IMR-90 (cell line): Measurements from ENCODE around the gene CACNG5. TPM values are rescaled to one million over a fixed set of nuclear protein-coding genes. Genes with fewer than 3 reads are reported as not detected.

Source experiments
- ATAC-seq: fragments of 200-7000 bp; cut with Tn5 transposase; 2 replicates; pipeline ENCODE4 v1.9.1; 2020; ENCODE audit warnings: low read depth, mild to moderate bottlenecking, moderate library complexity
- BruUV-seq: library from RNA; stranded (reverse); fragments of 400-500 nt; replicated peaks from 2 replicates; lab custom pipeline; 2021; lab: Mats Ljungman, UMichigan
- CTCF ChIA-PET: fragments of 300-600 bp; formaldehyde crosslinking; extraction: SDS; loops from one replicate; lab custom pipeline; 2021; ENCODE audit warnings: antibody characterized with exemption; lab: Yijun Ruan, JAX
- POLR2A ChIA-PET: fragments of 300-600 bp; sonication (Branson Sonifier 250); formaldehyde crosslinking; loops from one replicate; lab custom pipeline; 2022; ENCODE audit warnings: antibody characterized with exemption; ENCODE audit not compliant: unreplicated experiment; lab: Charles Lee
- DNase-seq: peaks from one replicate; pipeline ENCODE4 v3.0.0; 2013
- H2AFZ ChIP-seq: replicated peaks from 2 replicates; pipeline ENCODE3; 2013; ENCODE audit warnings: low read length, mild to moderate bottlenecking; ENCODE audit not compliant: poor library complexity
- H2AK5ac ChIP-seq: 2 replicates; pipeline ENCODE4 v1.6.1; 2013; ENCODE audit warnings: low read depth, low read length, inconsistent platforms
- H2AK9ac ChIP-seq: replicated peaks from 2 replicates; pipeline ENCODE3; 2013; ENCODE audit warnings: mild to moderate bottlenecking, low read depth, low read length, moderate library complexity; ENCODE audit not compliant: poor library complexity
- H2BK120ac ChIP-seq: 2 replicates; pipeline ENCODE4 v1.6.1; 2013; ENCODE audit warnings: low read depth, low read length, inconsistent platforms
- H2BK15ac ChIP-seq: 3 replicates; pipeline ENCODE4 v1.6.1; 2013; ENCODE audit warnings: low read depth, low read length, inconsistent platforms
- H2BK20ac ChIP-seq: 2 replicates; pipeline ENCODE4 v1.6.1; 2013; ENCODE audit warnings: low read depth, mild to moderate bottlenecking, inconsistent platforms, low read length, moderate library complexity
- H2BK5ac ChIP-seq: 2 replicates; pipeline ENCODE4 v1.6.1; 2013; ENCODE audit warnings: mild to moderate bottlenecking, low read depth, low read length, inconsistent platforms; ENCODE audit not compliant: poor library complexity, severe bottlenecking
- H3K14ac ChIP-seq: replicated peaks from 2 replicates; pipeline ENCODE4 v1.6.1; 2013; ENCODE audit warnings: low read depth, low read length, inconsistent platforms
- H3K18ac ChIP-seq: 2 replicates; pipeline ENCODE4 v1.6.1; 2013; ENCODE audit warnings: low read depth, low read length, control low read depth
- H3K23ac ChIP-seq: 2 replicates; pipeline ENCODE4 v1.6.1; 2013; ENCODE audit warnings: low read depth, low read length, inconsistent platforms
- H3K27ac ChIP-seq: 2 replicates; pipeline ENCODE4 v1.5.1; 2013; ENCODE audit warnings: mild to moderate bottlenecking, control low read depth, low read length; ENCODE audit not compliant: insufficient read depth
- H3K27me3 ChIP-seq: 2 replicates; pipeline ENCODE4 v1.6.1; 2013; ENCODE audit warnings: low read length; ENCODE audit not compliant: control insufficient read depth, insufficient read depth
- H3K36me3 ChIP-seq: 2 replicates; pipeline ENCODE4 v1.6.1; 2013; ENCODE audit warnings: low read length, mixed read lengths; ENCODE audit not compliant: control insufficient read depth, insufficient read depth
- H3K4ac ChIP-seq: 2 replicates; pipeline ENCODE4 v1.6.1; 2013; ENCODE audit warnings: low read depth, low read length, inconsistent platforms
- H3K4me1 ChIP-seq: 2 replicates; pipeline ENCODE4 v1.6.1; 2013; ENCODE audit warnings: low read length, mixed read lengths; ENCODE audit not compliant: control insufficient read depth, insufficient read depth
- H3K4me2 ChIP-seq: 2 replicates; pipeline ENCODE4 v1.6.1; 2013; ENCODE audit warnings: low read depth, mild to moderate bottlenecking, control low read depth, low read length, moderate library complexity
- H3K4me3 ChIP-seq: 2 replicates; pipeline ENCODE4 v1.5.1; 2013; ENCODE audit warnings: low read depth, mild to moderate bottlenecking, control low read depth, low read length, moderate library complexity; ENCODE audit not compliant: insufficient read depth
- H3K56ac ChIP-seq: 2 replicates; pipeline ENCODE4 v1.6.1; 2013; ENCODE audit warnings: low read length, inconsistent platforms; ENCODE audit not compliant: insufficient read depth; ENCODE audit errors: extremely low read depth
- H3K79me1 ChIP-seq, 2 experiments: 2 replicates each; pipeline ENCODE4 v1.6.1; 2013; ENCODE audit warnings: low read length in 2 of 2, inconsistent platforms in 1 of 2, low read depth in 1 of 2
- H3K9ac ChIP-seq: 2 replicates; pipeline ENCODE4 v1.6.1; 2013; ENCODE audit warnings: low read depth, low read length, control low read depth
- H3K9me1 ChIP-seq: 2 replicates; pipeline ENCODE4 v1.6.1; 2013; ENCODE audit warnings: low read length, inconsistent platforms; ENCODE audit not compliant: insufficient read depth
- H3K9me3 ChIP-seq: 2 replicates; pipeline ENCODE4 v1.6.1; 2013; ENCODE audit warnings: low read length; ENCODE audit not compliant: control insufficient read depth, insufficient read depth
- H4K20me1 ChIP-seq: 2 replicates; pipeline ENCODE4 v1.6.1; 2013; ENCODE audit warnings: low read length, inconsistent platforms; ENCODE audit not compliant: insufficient read depth
- H4K5ac ChIP-seq: 2 replicates; pipeline ENCODE4 v1.6.1; 2013; ENCODE audit warnings: mild to moderate bottlenecking, low read depth, low read length, control low read depth
- H4K8ac ChIP-seq, 2 experiments: 2 replicates each; pipeline ENCODE4 v1.6.1; 2013; ENCODE audit warnings: low read depth in 2 of 2, low read length in 2 of 2, control low read depth in 1 of 2, inconsistent platforms in 1 of 2
- H4K91ac ChIP-seq: 2 replicates; pipeline ENCODE4 v1.6.1; 2013; ENCODE audit warnings: low read depth, low read length, inconsistent platforms; ENCODE audit not compliant: insufficient read depth
- CHD1 ChIP-seq: IDR thresholded peaks from 2 replicates; pipeline ENCODE4 v1.6.1; 2012; ENCODE audit warnings: low read depth, low read length, improper control_type of control experiment
- FOS ChIP-seq: fragments of 150-350 bp; IDR thresholded peaks from 2 replicates; pipeline ENCODE4 v1.6.1; 2016; ENCODE audit warnings: low read depth, low read length
- MXI1 ChIP-seq: IDR thresholded peaks from 2 replicates; pipeline ENCODE4 v1.6.1; 2012; ENCODE audit warnings: low read depth, mild to moderate bottlenecking, low read length, moderate library complexity, borderline replicate concordance
- SMC3 ChIP-seq: fragments of 150-350 bp; IDR thresholded peaks from 2 replicates; pipeline ENCODE4 v1.6.1; 2016; ENCODE audit warnings: low read depth, mild to moderate bottlenecking, antibody characterized with exemption, low read length, moderate library complexity
- WGBS, 2 experiments: methylation state at CpG; one replicate each; pipeline versions ENCODE4 v1.1.5 to v1.1.7; 2013; ENCODE audit warnings: missing lambda C conversion rate in 2 of 2; ENCODE audit not compliant: insufficient read length in 1 of 2; ENCODE audit errors: extremely low coverage in 2 of 2; 5-methylcytosine and 5-hydroxymethylcytosine counted together
- dilution Hi-C: fragments of 300-500 bp; cut with HindIII; formaldehyde crosslinking; loops from one replicate; pipeline ENCODE4 v1.14.3; 2018; ENCODE audit warnings: low sequenced_read_pairs; ENCODE audit not compliant: unreplicated experiment
- in situ Hi-C: fragments of 300-500 bp; cut with MboI; formaldehyde crosslinking; loops from 3 replicates; pipeline ENCODE4 v1.14.3; 2019; ENCODE audit warnings: low sequenced_read_pairs, inconsistent platforms, mixed read lengths
- intact Hi-C: fragments of 100-400 bp; cut with micrococcal nuclease; formaldehyde crosslinking; loops from 2 replicates; pipeline ENCODE4 v1.10.0; 2022
- polyA plus RNA-seq, 3 experiments: library from polyadenylated mRNA; depleted of rRNA; stranded (reverse); fragments of >200 nt; gene quantifications; 2 replicates each; pipeline ENCODE4 v1.2.3, GENCODE V29; 2012; ENCODE audit warnings: low replicate concordance in 1 of 3
- total RNA-seq: library from RNA; depleted of rRNA; stranded (reverse); fragments of >200 nt; gene quantifications from 2 replicates; pipeline ENCODE4 v1.2.3, GENCODE V29; 2012

The CACNG5 gene
- total and polyA plus RNA-seq, 2 of the 4 experiments (the other 2 are of a cell fraction) = not detected

DNA sequence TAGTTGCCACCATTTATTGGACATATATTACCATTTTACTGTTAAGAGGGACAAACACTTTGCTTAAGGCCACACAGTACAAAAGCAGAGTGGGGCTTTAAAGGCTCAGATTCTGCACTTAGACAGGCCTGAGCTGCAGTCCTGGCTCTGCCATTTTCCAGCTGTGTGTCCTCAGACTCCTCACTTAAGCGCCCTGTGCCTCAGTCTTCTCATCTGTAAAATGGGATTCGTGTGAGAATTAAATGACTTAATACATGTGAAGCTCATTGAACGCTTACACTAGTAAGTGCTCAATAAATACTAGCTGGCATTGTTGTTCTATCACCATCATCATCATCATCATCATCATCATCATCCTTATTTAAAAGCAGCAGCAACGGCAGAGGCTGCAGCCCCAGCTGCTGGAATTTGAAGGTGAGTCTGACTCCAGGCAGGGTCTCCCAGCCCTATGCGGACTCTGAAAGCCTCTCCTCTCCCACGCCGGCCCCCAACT, 445 bp upstream of the CACNG5 start:
- H3K14ac ChIP-seq = no peak overlapping the region
- DNase-seq = no peak
- no peaks in the 10 kb centered on the region for H3K9me1 ChIP-seq
- TF ChIP-seq MXI1 (no peak), SMC3 (no peak), FOS (no peak), CHD1 (no peak)
- no peak overlapping the region for H2BK15ac ChIP-seq
- no peaks in the 10 kb centered on the region for H3K4me1 ChIP-seq
- no peak overlapping the region for H3K56ac ChIP-seq
- no peak overlapping the region for H4K91ac ChIP-seq
- WGBS, 2 experiments = no CpG with 5 or more reads among the region's 7 CpGs
- no peak overlapping the region for H2BK20ac ChIP-seq
- H2AK9ac ChIP-seq = no peak overlapping the region
- H3K9ac ChIP-seq = no peak overlapping the region
- intact Hi-C loops (no loop called here), dilution Hi-C loops (no loop called here), in situ Hi-C loops (no loop called here)
- no peak overlapping the region for H4K8ac ChIP-seq
- no peak overlapping the region for H3K23ac ChIP-seq
- POLR2A ChIA-PET = no interaction called here
- H3K9me3 ChIP-seq = no peaks in the 10 kb centered on the region
- no peak overlapping the region for H2AK5ac ChIP-seq
- no peak overlapping the region for H3K4me3 ChIP-seq
- H3K4ac ChIP-seq = no peak overlapping the region
- CTCF ChIA-PET = no interaction called here
- no peak overlapping the region for H2BK5ac ChIP-seq
- H3K18ac ChIP-seq = no peak overlapping the region
- no peak overlapping the region for H2AFZ ChIP-seq
- H3K36me3 ChIP-seq = no peaks in the 10 kb centered on the region
- H3K79me1 ChIP-seq = no peaks in the 10 kb centered on the region
- H4K20me1 ChIP-seq = no peaks in the 10 kb centered on the region
- no TSS peak for BruUV-seq
- ATAC-seq = no peak
- H3K27me3 ChIP-seq = peaks cover 51% of the 10 kb centered on the region
- no peak overlapping the region for H4K5ac ChIP-seq
- H2BK120ac ChIP-seq = no peak overlapping the region
- H3K4me2 ChIP-seq = no peak overlapping the region
- H3K27ac ChIP-seq = no peak overlapping the region
